Kidney epithelial cell (primary cell): ENCODE data around the gene PIK3IP1. TPM values are rescaled to one million over a fixed set of nuclear protein-coding genes. Genes with fewer than 3 reads are reported as not detected.
A peak's percentile ranks its signal among the peaks of the same experiment; 100 is the strongest.

Source experiments
- DNase-seq: peaks from one replicate; pipeline ENCODE4 v3.0.0-alpha.2; 2010; ENCODE audit warnings: low read depth
- H3K27me3 ChIP-seq: 2 replicates; pipeline ENCODE4 v1.6.0; 2011; ENCODE audit warnings: low read length; ENCODE audit not compliant: control insufficient read depth, insufficient read depth
- H3K36me3 ChIP-seq: 2 replicates; pipeline ENCODE4 v1.5.1; 2011; ENCODE audit warnings: low read length; ENCODE audit not compliant: control insufficient read depth, insufficient read depth
- H3K4me3 ChIP-seq: 2 replicates; pipeline ENCODE4 v1.5.1; 2011; ENCODE audit warnings: low read depth, mild to moderate bottlenecking, control low read depth, low read length
- CTCF ChIP-seq: IDR thresholded peaks from 2 replicates; pipeline ENCODE4 v1.5.1; 2011; ENCODE audit warnings: mild to moderate bottlenecking, moderate library complexity, low read length, control low read depth, inconsistent platforms; ENCODE audit not compliant: insufficient read depth, poor library complexity, severe bottlenecking
- total RNA-seq: library from RNA; depleted of rRNA; stranded (reverse); fragments of >200 nt; gene quantifications from 2 replicates; pipeline ENCODE4 v1.2.3, GENCODE V29; 2015

PIK3IP1 gene
- total RNA-seq, 1 donor from 2014 or later: 14.0 TPM

- Histone ChIP-seq H3K36me3 (peaks cover 6% of the 10 kb centered on the region), H3K4me3 (peak overlapping the region; percentile 63), H3K27me3 (no peaks in the 10 kb centered on the region)
- DNase-seq: peak; percentile 63
- TF ChIP-seq CTCF: no peak
These were observed 1.5 kb downstream of the PIK3IP1 start for GRCh38 chr22:31290494-31291471.

GRCh38 chr22:31289344-31289743 is 2.9 kb downstream of the PIK3IP1 start:
- Histone ChIP-seq H3K4me3 (no peak overlapping the region), H3K27me3 (no peaks in the 10 kb centered on the region), H3K36me3 (peaks cover 6% of the 10 kb centered on the region)
- DNase-seq: no peak
- TF ChIP-seq CTCF: no peak

- TF ChIP-seq CTCF: no peak
- Histone ChIP-seq H3K27me3 (no peaks in the 10 kb centered on the region), H3K36me3 (peaks cover 6% of the 10 kb centered on the region), H3K4me3 (no peak overlapping the region)
- DNase-seq: no peak
These were observed 3.6 kb downstream of the PIK3IP1 start for GRCh38 chr22:31288496-31289240.

GRCh38 chr22:31287818-31288495 is 4.3 kb downstream of the PIK3IP1 start:
- no peak overlapping the region for H3K4me3 ChIP-seq
- no peak for DNase-seq
- no peaks in the 10 kb centered on the region for H3K27me3 ChIP-seq
- no peak for TF ChIP-seq CTCF
- H3K36me3 ChIP-seq: peaks cover 6% of the 10 kb centered on the region

GRCh38 chr22:31286360-31287255 is 5.7 kb downstream of the PIK3IP1 start:
- no peaks in the 10 kb centered on the region for H3K27me3 ChIP-seq
- DNase-seq: no peak
- peaks cover 6% of the 10 kb centered on the region for H3K36me3 ChIP-seq
- no peak overlapping the region for H3K4me3 ChIP-seq
- TF ChIP-seq CTCF: no peak
